Retinal pigment epithelial cell (primary cell): ENCODE results near the gene IGFLR1.

ENCODE experiments used
- DNase-seq: peaks from one replicate; pipeline ENCODE4 v3.0.0-alpha.2; 2010; ENCODE audit warnings: low read depth
- H3K4me3 ChIP-seq: 2 replicates; pipeline ENCODE4 v1.5.1; 2011; ENCODE audit warnings: mild to moderate bottlenecking, low read length, control low read depth, moderate library complexity
- TF ChIP-seq, protein P1 (sequence below): conservative IDR thresholded peaks from 2 replicates; pipeline ENCODE4 v1.5.1; 2011; ENCODE audit warnings: low read depth, low read length, control low read depth, inconsistent platforms

Gene IGFLR1

DNA sequence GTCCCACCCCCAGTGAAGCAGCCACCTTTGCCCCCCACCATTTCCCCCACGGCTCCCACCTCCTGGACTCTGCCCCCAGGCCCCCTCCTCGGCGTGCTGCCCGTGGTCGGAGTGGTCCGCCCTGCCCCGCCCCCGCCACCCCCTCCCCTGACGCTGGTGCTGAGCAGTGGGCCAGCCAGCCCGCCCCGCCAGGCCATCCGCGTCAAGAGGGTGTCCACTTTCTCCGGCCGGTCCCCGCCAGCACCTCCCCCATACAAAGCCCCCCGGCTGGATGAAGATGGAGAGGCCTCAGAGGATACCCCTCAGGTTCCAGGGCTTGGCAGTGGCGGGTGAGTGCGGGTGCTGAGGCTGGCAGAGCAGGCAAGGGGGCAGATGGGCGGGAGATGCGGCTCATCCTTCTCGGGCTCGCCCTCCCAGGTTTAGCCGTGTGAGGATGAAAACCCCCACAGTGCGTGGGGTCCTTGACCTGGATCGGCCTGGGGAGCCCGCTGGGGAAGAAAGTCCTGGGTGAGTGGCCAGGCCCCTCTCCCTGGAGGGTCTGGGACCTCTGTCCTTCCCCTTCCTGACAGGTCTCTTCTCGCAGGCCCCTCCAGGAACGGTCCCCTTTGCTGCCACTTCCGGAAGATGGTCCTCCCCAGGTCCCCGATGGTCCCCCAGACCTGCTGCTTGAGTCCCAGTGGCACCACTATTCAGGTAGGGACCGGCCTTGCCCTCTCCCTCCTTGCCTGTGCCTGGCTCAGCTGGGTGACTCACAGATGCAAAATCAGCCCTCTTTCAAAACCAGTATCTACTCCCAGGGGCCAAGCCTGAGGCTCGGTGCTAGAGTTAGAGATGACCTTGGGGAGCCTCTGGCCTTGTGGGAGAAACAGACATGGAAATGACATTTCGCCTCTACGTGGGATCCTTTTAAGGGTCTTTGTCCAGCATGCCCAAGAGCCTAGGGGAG lies 8.8 kb downstream of the IGFLR1 start:
- no peak for DNase-seq
- TF ChIP-seq, protein P1, sequence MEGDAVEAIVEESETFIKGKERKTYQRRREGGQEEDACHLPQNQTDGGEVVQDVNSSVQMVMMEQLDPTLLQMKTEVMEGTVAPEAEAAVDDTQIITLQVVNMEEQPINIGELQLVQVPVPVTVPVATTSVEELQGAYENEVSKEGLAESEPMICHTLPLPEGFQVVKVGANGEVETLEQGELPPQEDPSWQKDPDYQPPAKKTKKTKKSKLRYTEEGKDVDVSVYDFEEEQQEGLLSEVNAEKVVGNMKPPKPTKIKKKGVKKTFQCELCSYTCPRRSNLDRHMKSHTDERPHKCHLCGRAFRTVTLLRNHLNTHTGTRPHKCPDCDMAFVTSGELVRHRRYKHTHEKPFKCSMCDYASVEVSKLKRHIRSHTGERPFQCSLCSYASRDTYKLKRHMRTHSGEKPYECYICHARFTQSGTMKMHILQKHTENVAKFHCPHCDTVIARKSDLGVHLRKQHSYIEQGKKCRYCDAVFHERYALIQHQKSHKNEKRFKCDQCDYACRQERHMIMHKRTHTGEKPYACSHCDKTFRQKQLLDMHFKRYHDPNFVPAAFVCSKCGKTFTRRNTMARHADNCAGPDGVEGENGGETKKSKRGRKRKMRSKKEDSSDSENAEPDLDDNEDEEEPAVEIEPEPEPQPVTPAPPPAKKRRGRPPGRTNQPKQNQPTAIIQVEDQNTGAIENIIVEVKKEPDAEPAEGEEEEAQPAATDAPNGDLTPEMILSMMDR: no peak
- no peak overlapping the region for H3K4me3 ChIP-seq

DNA sequence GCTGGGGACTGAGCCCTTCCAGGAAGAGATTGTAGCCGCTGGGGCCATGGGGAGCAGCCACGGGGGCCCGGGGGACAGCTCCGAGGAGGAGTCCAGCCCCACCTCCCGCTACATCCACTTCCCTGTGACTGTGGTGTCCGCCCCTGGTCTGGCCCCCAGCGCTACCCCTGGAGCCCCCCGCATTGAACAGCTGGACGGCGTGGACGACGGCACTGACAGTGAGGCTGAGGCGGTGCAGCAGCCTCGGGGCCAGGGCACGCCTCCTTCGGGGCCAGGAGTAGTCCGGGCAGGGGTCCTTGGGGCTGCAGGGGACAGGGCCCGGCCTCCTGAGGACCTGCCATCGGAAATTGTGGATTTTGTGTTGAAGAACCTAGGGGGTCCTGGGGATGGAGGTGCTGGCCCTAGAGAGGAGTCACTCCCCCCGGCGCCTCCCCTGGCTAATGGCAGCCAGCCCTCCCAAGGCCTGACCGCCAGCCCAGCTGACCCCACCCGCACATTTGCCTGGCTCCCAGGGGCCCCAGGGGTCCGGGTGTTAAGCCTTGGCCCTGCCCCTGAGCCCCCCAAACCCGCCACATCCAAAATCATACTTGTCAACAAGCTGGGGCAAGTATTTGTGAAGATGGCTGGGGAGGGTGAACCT lies 9.6 kb downstream of the IGFLR1 start:
- H3K4me3 ChIP-seq: no peak overlapping the region
- no peak for DNase-seq
- TF ChIP-seq, protein P1: no peak

DNA sequence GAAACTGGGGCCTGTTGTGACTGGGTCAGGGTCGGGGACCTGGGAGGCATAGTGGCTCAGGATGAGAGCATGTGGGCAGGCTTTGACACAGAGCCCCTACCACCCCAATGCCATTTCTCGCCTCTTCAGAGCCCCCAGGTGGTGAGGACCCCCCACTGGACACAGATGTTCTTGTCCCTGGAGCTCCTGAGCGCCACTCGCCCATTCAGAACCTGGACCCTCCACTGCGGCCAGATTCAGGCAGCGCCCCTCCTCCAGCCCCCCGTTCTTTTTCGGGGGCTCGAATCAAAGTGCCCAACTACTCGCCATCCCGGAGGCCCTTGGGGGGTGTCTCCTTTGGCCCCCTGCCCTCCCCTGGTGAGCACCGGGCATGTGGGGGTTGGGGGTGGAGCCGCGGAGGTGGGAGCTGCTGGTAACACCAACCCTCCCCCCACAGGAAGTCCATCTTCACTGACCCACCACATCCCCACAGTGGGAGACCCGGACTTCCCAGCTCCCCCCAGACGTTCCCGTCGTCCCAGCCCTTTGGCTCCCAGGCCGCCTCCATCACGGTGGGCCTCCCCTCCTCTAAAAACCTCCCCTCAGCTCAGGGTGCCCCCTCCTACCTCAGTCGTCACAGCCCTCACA lies 10.4 kb downstream of the IGFLR1 start:
- H3K4me3 ChIP-seq: no peak overlapping the region
- DNase-seq: no peak
- TF ChIP-seq, protein P1: no peak

DNA sequence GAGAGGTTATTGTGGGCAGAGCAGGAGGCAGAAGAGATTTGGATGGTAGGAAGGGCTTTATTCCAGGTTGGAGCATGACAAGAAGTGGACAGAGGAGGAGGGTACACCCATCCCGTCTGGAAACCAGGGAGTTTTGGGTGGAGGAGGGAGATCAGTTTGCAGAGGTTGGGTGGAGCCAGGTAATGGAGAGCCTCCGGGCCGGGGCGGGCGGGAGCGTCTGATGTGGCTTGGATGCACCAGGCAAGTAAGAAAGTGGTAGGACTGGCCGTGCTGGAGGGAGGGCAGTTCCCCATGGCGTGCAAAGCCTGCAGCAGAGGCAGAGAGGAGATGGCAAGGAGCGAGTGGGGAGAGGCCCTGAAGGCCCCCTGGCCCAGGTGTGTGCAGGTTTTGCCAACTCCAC lies 10.9 kb downstream of the IGFLR1 start:
- TF ChIP-seq, protein P1: no peak
- no peak overlapping the region for H3K4me3 ChIP-seq
- no peak for DNase-seq

DNA sequence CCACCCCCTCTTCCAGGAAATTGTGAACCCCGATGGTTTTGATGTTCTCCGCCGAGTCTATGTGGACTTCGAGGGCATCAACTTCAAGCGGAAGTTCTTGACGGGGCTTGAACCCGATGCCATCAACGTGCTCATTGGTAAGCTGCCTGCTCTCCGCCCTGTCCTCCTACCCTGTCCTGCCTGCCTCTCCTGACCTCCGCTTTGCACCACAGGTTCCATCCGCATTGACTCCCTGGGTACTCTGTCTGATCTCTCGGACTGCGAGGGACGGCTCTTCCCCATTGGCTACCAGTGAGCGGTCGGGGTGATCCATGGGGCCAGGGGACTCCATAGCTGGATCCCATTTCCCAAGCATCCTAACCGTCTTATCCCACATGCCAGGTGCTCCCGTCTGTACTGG lies 11.9 kb downstream of the IGFLR1 start:
- TF ChIP-seq, protein P1: no peak
- no peak for DNase-seq
- no peak overlapping the region for H3K4me3 ChIP-seq

DNA sequence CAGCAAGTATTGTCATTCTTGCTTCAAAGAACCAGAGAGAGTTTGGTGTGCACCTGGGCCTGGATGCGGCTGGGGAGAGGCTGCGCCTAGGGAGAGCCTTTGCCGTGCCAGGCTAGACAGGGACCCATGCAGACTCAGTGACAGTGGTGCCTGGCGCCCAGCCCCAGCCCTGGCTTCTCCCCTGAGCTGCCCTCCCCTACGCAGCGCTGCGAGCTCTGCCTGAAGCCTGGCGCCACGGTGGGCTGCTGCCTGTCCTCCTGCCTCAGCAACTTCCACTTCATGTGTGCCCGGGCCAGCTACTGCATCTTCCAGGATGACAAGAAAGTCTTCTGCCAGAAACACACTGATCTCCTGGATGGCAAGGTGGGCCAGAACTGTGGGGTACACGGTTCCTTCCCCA lies 12.5 kb downstream of the IGFLR1 start:
- TF ChIP-seq, protein P1: no peak
- DNase-seq: no peak
- no peak overlapping the region for H3K4me3 ChIP-seq
